WTC11 (cell line): Measurements from ENCODE around the gene RANBP3.

Experiments
- CREM ChIP-seq: sonication (generic); formaldehyde crosslinking; IDR thresholded peaks from 2 replicates; pipeline ENCODE4 v1.8.1; 2022; ENCODE audit warnings: mild to moderate bottlenecking, missing genetic modification reagents, moderate library complexity
- FOXP1 ChIP-seq: sonication (generic); formaldehyde crosslinking; IDR thresholded peaks from 2 replicates; pipeline ENCODE4 v1.8.0; 2022; ENCODE audit warnings: missing genetic modification reagents, mild to moderate bottlenecking, moderate library complexity, borderline replicate concordance

- no peak for TF ChIP-seq FOXP1 (CRISPR knock-in tag)
- TF ChIP-seq CREM = no peak
These were observed 33.9 kb upstream of the RANBP3 start for GRCh38 chr19:6011794-6012193.
